CD14-positive monocyte (primary cell): ENCODE data around the gene NAT10. TPM values are rescaled to one million over a fixed set of nuclear protein-coding genes. Genes with fewer than 3 reads are reported as not detected.
"Not testable (repeated sequence)": the region's sequence is repeated elsewhere in the genome, so short reads cannot be mapped to it uniquely, and the experiment has no call there.

ENCODE experiments used
- DNase-seq, 3 donors: peaks; one replicate each; pipeline ENCODE4 v3.0.0-alpha.2; 2011 to 2022
- H2AFZ ChIP-seq: 2 replicates; pipeline ENCODE4 v1.6.0; 2012; ENCODE audit warnings: mild to moderate bottlenecking, low read depth, low read length, inconsistent platforms; ENCODE audit not compliant: insufficient read depth, poor library complexity, severe bottlenecking
- H3K27ac ChIP-seq, 2 donors: 1 replicate in 1 of 2; 2 replicates in 1 of 2; pipeline ENCODE4 v1.5.1; 2012 to 2013; ENCODE audit warnings: low read length in 2 of 2, control low read depth in 1 of 2, inconsistent platforms in 1 of 2, low read depth in 1 of 2, mild to moderate bottlenecking in 1 of 2
- H3K27me3 ChIP-seq, 2 donors: one replicate each; pipeline versions ENCODE4 v1.6.0 to v1.6.1; 2011 to 2013; ENCODE audit warnings: low read length in 2 of 2; ENCODE audit not compliant: control insufficient read depth in 2 of 2, insufficient read depth in 2 of 2
- H3K36me3 ChIP-seq, 2 donors: replicated peaks in 1 of 2; 1 replicate in 1 of 2; 2 replicates in 1 of 2; pipeline versions ENCODE4 v1.5.1 to v1.6.1; 2012 to 2013; ENCODE audit warnings: low read length in 2 of 2, control low read depth in 1 of 2, inconsistent platforms in 1 of 2, mild to moderate bottlenecking in 1 of 2; ENCODE audit not compliant: insufficient read depth in 2 of 2, control insufficient read depth in 1 of 2
- H3K4me1 ChIP-seq, 2 donors: 1 replicate in 1 of 2; 2 replicates in 1 of 2; pipeline versions ENCODE4 v1.5.1 to v1.6.1; 2012 to 2013; ENCODE audit warnings: low read length in 2 of 2, control low read depth in 1 of 2, inconsistent platforms in 1 of 2, mild to moderate bottlenecking in 1 of 2, moderate library complexity in 1 of 2; ENCODE audit not compliant: insufficient read depth in 2 of 2, control insufficient read depth in 1 of 2
- H3K4me2 ChIP-seq: replicated peaks from 2 replicates; pipeline ENCODE3; 2012; ENCODE audit warnings: low read length, moderate library complexity, mild to moderate bottlenecking; ENCODE audit not compliant: poor library complexity, severe bottlenecking; ENCODE audit errors: extremely low read depth
- H3K4me3 ChIP-seq, 3 experiments: fragments of 200-600 bp in 1 of 3; sonication (generic) in 1 of 3; replicated peaks in 1 of 3; 1 replicate in 2 of 3; 2 replicates in 1 of 3; pipeline ENCODE4 v1.5.1; 2011 to 2013; ENCODE audit warnings: low read length in 3 of 3, mild to moderate bottlenecking in 3 of 3, control low read depth in 2 of 3, low read depth in 2 of 3, inconsistent platforms in 1 of 3, moderate library complexity in 1 of 3
- H3K79me2 ChIP-seq: 2 replicates; pipeline ENCODE4 v1.6.0; 2012; ENCODE audit warnings: mild to moderate bottlenecking, control low read depth, inconsistent platforms, low read length, moderate library complexity; ENCODE audit not compliant: insufficient read depth
- H3K9ac ChIP-seq: 2 replicates; pipeline ENCODE4 v1.6.0; 2017; ENCODE audit warnings: low read length, mild to moderate bottlenecking; ENCODE audit not compliant: insufficient read depth, poor library complexity, severe bottlenecking
- H3K9me3 ChIP-seq, 2 donors: replicated peaks in 1 of 2; 1 replicate in 1 of 2; 2 replicates in 1 of 2; pipeline versions ENCODE4 v1.5.1 to v1.6.1; 2012 to 2013; ENCODE audit warnings: low read length in 2 of 2, control low read depth in 1 of 2; ENCODE audit not compliant: control insufficient read depth in 1 of 2, insufficient read depth in 1 of 2
- H4K20me1 ChIP-seq: 2 replicates; pipeline ENCODE4 v1.6.0; 2012; ENCODE audit warnings: mild to moderate bottlenecking, low read length, control low read depth, moderate library complexity; ENCODE audit not compliant: insufficient read depth
- H3K27ac Mint-ChIP-seq, 7 donors: one replicate each; pipeline ENCODE4 v1.8.0; 2020; ENCODE audit warnings: mild to moderate bottlenecking in 7 of 7, mixed read lengths in 7 of 7, moderate library complexity in 6 of 7, inconsistent platforms in 2 of 7
- H3K27me3 Mint-ChIP-seq, 3 donors: one replicate each; pipeline ENCODE4 v1.8.0; 2021 to 2022; ENCODE audit warnings: low read depth in 3 of 3, mild to moderate bottlenecking in 3 of 3, mixed read lengths in 3 of 3, moderate library complexity in 3 of 3, inconsistent platforms in 1 of 3
- H3K36me3 Mint-ChIP-seq, 2 donors: one replicate each; pipeline ENCODE4 v1.8.0; 2020; ENCODE audit warnings: mixed read lengths in 2 of 2, inconsistent platforms in 1 of 2, mild to moderate bottlenecking in 1 of 2
- H3K4me1 Mint-ChIP-seq: one replicate; pipeline ENCODE4 v1.8.0; 2020; ENCODE audit warnings: mild to moderate bottlenecking, mixed read lengths
- H3K4me3 Mint-ChIP-seq, 2 donors: one replicate each; pipeline ENCODE4 v1.8.0; 2020; ENCODE audit warnings: mild to moderate bottlenecking in 2 of 2, mixed read lengths in 2 of 2, moderate library complexity in 1 of 2
- H3K9me3 Mint-ChIP-seq, 7 donors: one replicate each; pipeline ENCODE4 v1.8.0; 2020 to 2022; ENCODE audit warnings: mixed read lengths in 7 of 7, mild to moderate bottlenecking in 6 of 7, moderate library complexity in 6 of 7, inconsistent platforms in 2 of 7
- CTCF ChIP-seq: fragments of 200-600 bp; IDR thresholded peaks from one replicate; pipeline ENCODE4 v1.8.0; 2022; ENCODE audit warnings: antibody characterized with exemption, mild to moderate bottlenecking
- WGBS: methylation state at CpG from one replicate; pipeline ENCODE4 v1.1.5; 2013; ENCODE audit warnings: missing lambda C conversion rate; ENCODE audit not compliant: insufficient coverage; 5-methylcytosine and 5-hydroxymethylcytosine counted together
- intact Hi-C, 2 donors: fragments of 100-400 bp; cut with micrococcal nuclease; formaldehyde crosslinking; loops; one replicate each; pipeline versions ENCODE4 v1.15.0 to v1.15.1; 2023
- polyA plus RNA-seq, 3 donors: library from polyadenylated mRNA; depleted of rRNA in 1 of 3; unstranded in 2 of 3; stranded (reverse) in 1 of 3; fragments of 300-500 nt in 2 of 3; fragments of >200 nt in 1 of 3; fragmentation: Illumina TruSeq in 2 of 3; gene quantifications; 1 replicate in 2 of 3; 2 replicates in 1 of 3; pipeline ENCODE4 v1.2.3, GENCODE V29; 2012 to 2021

Gene NAT10
- polyA plus RNA-seq, 3 donors, result 10.1 to 13.3 (median 13.1) TPM

DNA sequence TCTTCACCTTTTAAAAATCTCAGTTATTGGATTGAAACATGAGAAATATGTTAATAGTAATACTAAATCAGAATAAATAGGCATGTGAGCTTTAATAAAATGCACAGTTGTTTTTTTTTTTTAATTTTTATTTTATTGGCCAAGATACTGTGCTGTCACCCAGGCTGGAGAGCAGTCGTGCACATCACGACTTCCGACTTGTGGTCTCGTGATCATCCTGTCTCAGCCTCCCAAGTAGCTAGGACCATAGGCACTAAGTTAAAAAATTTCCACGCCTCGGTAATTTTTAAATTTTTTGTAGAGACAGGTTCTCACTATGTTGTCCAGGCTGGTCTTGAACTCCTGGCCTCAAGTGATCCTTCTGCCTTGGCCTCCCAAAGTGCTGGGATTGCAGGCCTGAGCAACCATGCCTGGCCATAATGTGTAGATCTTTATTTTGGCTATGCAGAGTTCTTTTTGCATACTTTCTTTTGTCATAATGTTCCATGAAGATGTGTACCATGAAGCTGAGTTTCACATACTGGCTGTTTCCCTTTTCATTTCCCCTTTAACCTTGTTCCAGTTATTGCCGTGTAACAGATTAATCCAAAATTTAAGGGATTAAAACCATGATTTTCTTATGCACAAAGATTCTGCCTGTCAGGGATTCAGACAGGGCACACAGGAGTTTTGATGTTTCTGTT lies 37.9 kb upstream of the NAT10 start:
- H3K4me3 ChIP-seq, result no peak overlapping the region
- H3K9me3 Mint-ChIP-seq, result no peaks in the 10 kb centered on the region
- peaks cover 32 to 73% of the 10 kb centered on the region in 2 donors for H3K36me3 ChIP-seq
- H4K20me1 ChIP-seq, result peaks cover 100% of the 10 kb centered on the region
- no peak overlapping the region for H2AFZ ChIP-seq
- no peak for TF ChIP-seq CTCF
- H3K27ac ChIP-seq, result peak overlapping the region; percentile 17 to 48
- H3K4me1 Mint-ChIP-seq, result peaks cover 10% of the 10 kb centered on the region
- H3K27me3 ChIP-seq, result no peaks in the 10 kb centered on the region
- intact Hi-C loops, result no loop called here
- no peak overlapping the region for H3K9ac ChIP-seq
- DNase-seq, result no peak
- H3K27me3 Mint-ChIP-seq, result no peaks in the 10 kb centered on the region
- 75% methylated on average over 7 of the region's 7 CpGs for WGBS
- H3K4me2 ChIP-seq, result no peak overlapping the region
- H3K9me3 ChIP-seq, result no peaks in the 10 kb centered on the region
- peak overlapping the region; percentile 53 to 84 (median 71) for H3K27ac Mint-ChIP-seq
- H3K36me3 Mint-ChIP-seq, result peaks cover 28 to 58% of the 10 kb centered on the region in 2 donors
- peaks cover 100% of the 10 kb centered on the region for H3K79me2 ChIP-seq
- H3K4me1 ChIP-seq, result peaks cover 0 to 4% of the 10 kb centered on the region in 2 donors
- no peak overlapping the region for H3K4me3 Mint-ChIP-seq

GRCh38 chr11:34068111-34068510 lies 37.3 kb upstream of the NAT10 start:
- intact Hi-C loops, result no loop called here
- H3K9ac ChIP-seq, result no peak overlapping the region
- H3K36me3 ChIP-seq, result peaks cover 36 to 76% of the 10 kb centered on the region in 2 donors
- peaks cover 100% of the 10 kb centered on the region for H4K20me1 ChIP-seq
- H3K4me1 Mint-ChIP-seq, result peaks cover 9% of the 10 kb centered on the region
- H2AFZ ChIP-seq, result no peak overlapping the region
- peaks cover 99% of the 10 kb centered on the region for H3K79me2 ChIP-seq
- peaks cover 0 to 4% of the 10 kb centered on the region in 2 donors for H3K4me1 ChIP-seq
- no CpG with 5 or more reads among the region's 2 CpGs for WGBS
- no peak overlapping the region for H3K4me3 ChIP-seq
- no peak for DNase-seq
- H3K36me3 Mint-ChIP-seq, result peaks cover 26 to 57% of the 10 kb centered on the region in 2 donors
- TF ChIP-seq CTCF, result no peak
- H3K9me3 ChIP-seq, result no peaks in the 10 kb centered on the region
- no peaks in the 10 kb centered on the region for H3K9me3 Mint-ChIP-seq
- H3K27me3 ChIP-seq, result no peaks in the 10 kb centered on the region
- no peaks in the 10 kb centered on the region for H3K27me3 Mint-ChIP-seq
- H3K4me3 Mint-ChIP-seq, result no peak overlapping the region
- H3K4me2 ChIP-seq, result no peak overlapping the region
- H3K27ac ChIP-seq, result peak overlapping the region in 1 of 2 donors; percentile 48
- peak overlapping the region in 2 of 7 donors; percentile 54 to 66 for H3K27ac Mint-ChIP-seq

- Histone ChIP-seq H3K36me3 (peaks cover 57 to 80% of the 10 kb centered on the region in 2 donors), H3K79me2 (peaks cover 96% of the 10 kb centered on the region), H4K20me1 (peaks cover 93% of the 10 kb centered on the region)
- H3K4me3 Mint-ChIP-seq, H3K4me1 Mint-ChIP-seq, intact Hi-C loops, H3K9me3 ChIP-seq, H3K9me3 Mint-ChIP-seq, H2AFZ ChIP-seq, DNase-seq, H3K4me2 ChIP-seq, H3K4me1 ChIP-seq, H3K4me3 ChIP-seq, H3K9ac ChIP-seq, H3K27ac ChIP-seq, H3K27me3 ChIP-seq, H3K27me3 Mint-ChIP-seq: not testable (repeated sequence)
- peak overlapping the region in 1 of 7 donors; percentile 32 for H3K27ac Mint-ChIP-seq
- WGBS, result no CpG with 5 or more reads among the region's 8 CpGs
- peaks cover 43 to 64% of the 10 kb centered on the region in 2 donors for H3K36me3 Mint-ChIP-seq
Observed at GRCh38 chr11:34071306-34071705, 34.1 kb upstream of the NAT10 start.
